ENCODE data around the gene E2F3. TPM values are rescaled to one million over a fixed set of nuclear protein-coding genes. Genes with fewer than 3 reads are reported as not detected.
"Not testable (repeated sequence)": the region's sequence is repeated elsewhere in the genome, so short reads cannot be mapped to it uniquely, and the experiment has no call there.

E2F3 gene
- total RNA-seq, 1 donor from 2014 or later = 3.1 TPM

GRCh38 chr6:20490591-20490990, 88.9 kb downstream of the E2F3 start:
- peaks cover 8 to 27% (median 10%) of the 10 kb centered on the region in 3 donors for H3K36me3 ChIP-seq (ENCODE audit: control insufficient read depth in 3 of 3, insufficient read depth in 3 of 3, low read length in 3 of 3)

GRCh38 chr6:20492099-20492498, 90.4 kb downstream of the E2F3 start:
- Histone ChIP-seq H3K9ac (ENCODE audit: low read depth in 1 of 3, low read length in 3 of 3) (no peak overlapping the region), H3K27me3 (ENCODE audit: control insufficient read depth in 3 of 3, insufficient read depth in 3 of 3, low read length in 3 of 3) (no peaks in the 10 kb centered on the region), H3K9me3 (ENCODE audit: control insufficient read depth in 3 of 3, low read length in 3 of 3) (no peaks in the 10 kb centered on the region), H3K27ac (ENCODE audit: low read depth, low read length) (no peak overlapping the region), H3K36me3 (ENCODE audit: control insufficient read depth in 3 of 3, insufficient read depth in 3 of 3, low read length in 3 of 3) (peaks cover 8 to 25% (median 10%) of the 10 kb centered on the region in 3 donors), H3K4me1 (ENCODE audit: control insufficient read depth in 3 of 3, insufficient read depth in 3 of 3, low read length in 3 of 3) (no peaks in the 10 kb centered on the region), H3K4me3 (ENCODE audit: low read length in 3 of 3) (no peak overlapping the region)

More at GRCh38 chr6:20490591-20490990, 88.9 kb downstream of the E2F3 start:
- Histone ChIP-seq H3K9me3 (ENCODE audit: control insufficient read depth in 3 of 3, low read length in 3 of 3) (no peaks in the 10 kb centered on the region), H3K4me1 (ENCODE audit: control insufficient read depth in 3 of 3, insufficient read depth in 3 of 3, low read length in 3 of 3) (no peaks in the 10 kb centered on the region), H3K27ac (ENCODE audit: low read depth, low read length) (no peak overlapping the region), H3K9ac (ENCODE audit: low read depth in 1 of 3, low read length in 3 of 3) (no peak overlapping the region), H3K27me3 (ENCODE audit: control insufficient read depth in 3 of 3, insufficient read depth in 3 of 3, low read length in 3 of 3) (no peaks in the 10 kb centered on the region), H3K4me3 (ENCODE audit: low read length in 3 of 3) (no peak overlapping the region)

- Histone ChIP-seq H3K27ac (ENCODE audit: low read depth, low read length) (no peak overlapping the region), H3K4me3 (ENCODE audit: low read length in 3 of 3) (no peak overlapping the region), H3K4me1 (ENCODE audit: control insufficient read depth in 3 of 3, insufficient read depth in 3 of 3, low read length in 3 of 3) (no peaks in the 10 kb centered on the region), H3K9ac (ENCODE audit: low read depth in 1 of 3, low read length in 3 of 3) (no peak overlapping the region), H3K36me3 (ENCODE audit: control insufficient read depth in 3 of 3, insufficient read depth in 3 of 3, low read length in 3 of 3) (no peaks in the 10 kb centered on the region), H3K27me3 (ENCODE audit: control insufficient read depth in 3 of 3, insufficient read depth in 3 of 3, low read length in 3 of 3) (no peaks in the 10 kb centered on the region), H3K9me3 (ENCODE audit: control insufficient read depth in 3 of 3, low read length in 3 of 3) (no peaks in the 10 kb centered on the region)
These were observed 95.7 kb downstream of the E2F3 start for GRCh38 chr6:20497216-20498040.

DNA sequence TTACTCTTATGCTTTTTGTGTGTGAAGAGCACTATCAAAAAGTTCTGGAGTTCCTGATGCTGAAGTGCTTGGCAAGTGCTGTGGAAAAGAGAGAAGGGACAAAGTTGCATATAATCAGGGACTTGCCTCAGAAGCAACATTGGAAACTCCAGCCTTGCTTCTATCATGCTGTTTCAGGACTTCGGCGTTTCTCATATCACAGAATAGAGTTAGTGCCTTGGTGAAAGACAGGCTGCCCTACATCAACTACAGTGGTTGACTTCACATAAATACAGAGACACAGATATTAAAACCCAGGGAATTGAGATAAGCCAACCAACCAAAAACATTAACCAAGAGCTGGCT, 96.3 kb downstream of the E2F3 start:
- no peak overlapping the region for H3K9ac ChIP-seq (ENCODE audit: low read depth in 1 of 3, low read length in 3 of 3)
- no peaks in the 10 kb centered on the region for H3K9me3 ChIP-seq (ENCODE audit: control insufficient read depth in 3 of 3, low read length in 3 of 3)
- no peak overlapping the region for H3K4me3 ChIP-seq (ENCODE audit: low read length in 3 of 3)
- no peaks in the 10 kb centered on the region for H3K36me3 ChIP-seq (ENCODE audit: control insufficient read depth in 3 of 3, insufficient read depth in 3 of 3, low read length in 3 of 3)
- H3K4me1 ChIP-seq (ENCODE audit: control insufficient read depth in 3 of 3, insufficient read depth in 3 of 3, low read length in 3 of 3) = no peaks in the 10 kb centered on the region
- no peak overlapping the region for H3K27ac ChIP-seq (ENCODE audit: low read depth, low read length)
- H3K27me3 ChIP-seq (ENCODE audit: control insufficient read depth in 3 of 3, insufficient read depth in 3 of 3, low read length in 3 of 3) = no peaks in the 10 kb centered on the region

DNA sequence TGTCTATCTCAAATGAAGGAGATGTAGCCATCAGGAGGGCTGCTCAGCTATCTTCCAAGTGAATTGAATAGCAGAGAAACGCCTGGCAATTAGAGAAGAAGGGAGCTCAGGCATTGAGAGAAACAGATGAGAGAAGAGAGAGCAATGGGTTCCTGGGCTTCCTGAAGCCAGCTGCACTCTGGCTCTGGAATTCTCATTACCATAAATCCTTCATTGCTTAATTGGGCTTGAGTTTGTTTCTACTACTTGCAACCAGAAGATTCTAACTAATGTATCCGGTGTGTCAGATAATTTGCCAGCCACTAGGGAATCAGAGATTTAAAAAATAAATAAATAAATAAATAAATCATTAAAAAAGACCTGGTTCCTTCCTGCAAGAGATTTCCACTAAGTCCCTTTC, 107.5 kb downstream of the E2F3 start:
- H3K9me3 ChIP-seq (ENCODE audit: control insufficient read depth in 3 of 3, low read length in 3 of 3) = no peaks in the 10 kb centered on the region
- no peaks in the 10 kb centered on the region for H3K36me3 ChIP-seq (ENCODE audit: control insufficient read depth in 3 of 3, insufficient read depth in 3 of 3, low read length in 3 of 3)
- no peak overlapping the region for H3K27ac ChIP-seq (ENCODE audit: low read depth, low read length)
- H3K27me3 ChIP-seq (ENCODE audit: control insufficient read depth in 3 of 3, insufficient read depth in 3 of 3, low read length in 3 of 3) = no peaks in the 10 kb centered on the region
- H3K9ac ChIP-seq (ENCODE audit: low read depth in 1 of 3, low read length in 3 of 3) = no peak overlapping the region
- H3K4me1 ChIP-seq (ENCODE audit: control insufficient read depth in 3 of 3, insufficient read depth in 3 of 3, low read length in 3 of 3) = no peaks in the 10 kb centered on the region
- H3K4me3 ChIP-seq (ENCODE audit: low read length in 3 of 3) = no peak overlapping the region

GRCh38 chr6:20511852-20512251, 110.2 kb downstream of the E2F3 start:
- H3K9ac ChIP-seq (ENCODE audit: low read depth in 1 of 3, low read length in 3 of 3) = no peak overlapping the region
- H3K27ac ChIP-seq (ENCODE audit: low read depth, low read length) = no peak overlapping the region
- H3K27me3 ChIP-seq (ENCODE audit: control insufficient read depth in 3 of 3, insufficient read depth in 3 of 3, low read length in 3 of 3) = no peaks in the 10 kb centered on the region
- no peaks in the 10 kb centered on the region for H3K9me3 ChIP-seq (ENCODE audit: control insufficient read depth in 3 of 3, low read length in 3 of 3)
- no peaks in the 10 kb centered on the region for H3K36me3 ChIP-seq (ENCODE audit: control insufficient read depth in 3 of 3, insufficient read depth in 3 of 3, low read length in 3 of 3)
- no peaks in the 10 kb centered on the region for H3K4me1 ChIP-seq (ENCODE audit: control insufficient read depth in 3 of 3, insufficient read depth in 3 of 3, low read length in 3 of 3)
- no peak overlapping the region for H3K4me3 ChIP-seq (ENCODE audit: low read length in 3 of 3)

GRCh38 chr6:20525208-20525607, 123.5 kb downstream of the E2F3 start:
- not testable (repeated sequence) for H3K27ac ChIP-seq (ENCODE audit: low read depth, low read length); H3K27me3 ChIP-seq (ENCODE audit: control insufficient read depth in 3 of 3, insufficient read depth in 3 of 3, low read length in 3 of 3); H3K9ac ChIP-seq (ENCODE audit: low read depth in 1 of 3, low read length in 3 of 3); H3K36me3 ChIP-seq (ENCODE audit: control insufficient read depth in 3 of 3, insufficient read depth in 3 of 3, low read length in 3 of 3); H3K4me1 ChIP-seq (ENCODE audit: control insufficient read depth in 3 of 3, insufficient read depth in 3 of 3, low read length in 3 of 3); H3K4me3 ChIP-seq (ENCODE audit: low read length in 3 of 3); H3K9me3 ChIP-seq (ENCODE audit: control insufficient read depth in 3 of 3, low read length in 3 of 3)

- not testable (repeated sequence) for H3K27me3 ChIP-seq (ENCODE audit: control insufficient read depth in 3 of 3, insufficient read depth in 3 of 3, low read length in 3 of 3); H3K4me3 ChIP-seq (ENCODE audit: low read length in 3 of 3); H3K9ac ChIP-seq (ENCODE audit: low read depth in 1 of 3, low read length in 3 of 3); H3K9me3 ChIP-seq (ENCODE audit: control insufficient read depth in 3 of 3, low read length in 3 of 3); H3K4me1 ChIP-seq (ENCODE audit: control insufficient read depth in 3 of 3, insufficient read depth in 3 of 3, low read length in 3 of 3); H3K36me3 ChIP-seq (ENCODE audit: control insufficient read depth in 3 of 3, insufficient read depth in 3 of 3, low read length in 3 of 3); H3K27ac ChIP-seq (ENCODE audit: low read depth, low read length)
These were observed 127.4 kb downstream of the E2F3 start for GRCh38 chr6:20529086-20529448.

GRCh38 chr6:20532881-20533280, 131.2 kb downstream of the E2F3 start:
- Histone ChIP-seq H3K36me3 (ENCODE audit: control insufficient read depth in 3 of 3, insufficient read depth in 3 of 3, low read length in 3 of 3) (peaks cover 0 to 2% (median 0%) of the 10 kb centered on the region in 3 donors), H3K9ac (ENCODE audit: low read depth in 1 of 3, low read length in 3 of 3) (no peak overlapping the region), H3K4me1 (ENCODE audit: control insufficient read depth in 3 of 3, insufficient read depth in 3 of 3, low read length in 3 of 3) (peaks cover 8 to 16% (median 13%) of the 10 kb centered on the region in 3 donors), H3K27ac (ENCODE audit: low read depth, low read length) (no peak overlapping the region), H3K27me3 (ENCODE audit: control insufficient read depth in 3 of 3, insufficient read depth in 3 of 3, low read length in 3 of 3) (no peaks in the 10 kb centered on the region), H3K4me3 (ENCODE audit: low read length in 3 of 3) (no peak overlapping the region), H3K9me3 (ENCODE audit: control insufficient read depth in 3 of 3, low read length in 3 of 3) (no peaks in the 10 kb centered on the region)

- Histone ChIP-seq H3K4me3 (ENCODE audit: low read length in 3 of 3) (peak overlapping the region; percentile 95 to 98 (median 96)), H3K4me1 (ENCODE audit: control insufficient read depth in 3 of 3, insufficient read depth in 3 of 3, low read length in 3 of 3) (peaks cover 6 to 14% (median 13%) of the 10 kb centered on the region in 3 donors), H3K27ac (ENCODE audit: low read depth, low read length) (peak overlapping the region; percentile 87), H3K9ac (ENCODE audit: low read depth in 1 of 3, low read length in 3 of 3) (peak overlapping the region; percentile 84 to 89 (median 85)), H3K27me3 (ENCODE audit: control insufficient read depth in 3 of 3, insufficient read depth in 3 of 3, low read length in 3 of 3) (no peaks in the 10 kb centered on the region), H3K36me3 (ENCODE audit: control insufficient read depth in 3 of 3, insufficient read depth in 3 of 3, low read length in 3 of 3) (peaks cover 0 to 3% (median 2%) of the 10 kb centered on the region in 3 donors), H3K9me3 (ENCODE audit: control insufficient read depth in 3 of 3, low read length in 3 of 3) (no peaks in the 10 kb centered on the region)
These were observed 132.1 kb downstream of the E2F3 start for GRCh38 chr6:20533746-20534294.

All from skeletal muscle tissue (tissue), 4 donors.